H7 (cell line): ENCODE measurements around the gene PIGH. TPM values are rescaled to one million over a fixed set of nuclear protein-coding genes. Genes with fewer than 3 reads are reported as not detected.

Experiments
- DNase-seq: peaks from one replicate; pipeline ENCODE4 v3.0.0; 2012
- H3K27me3 ChIP-seq: 2 replicates; pipeline ENCODE4 v1.6.0; 2011; ENCODE audit warnings: mild to moderate bottlenecking, low read length; ENCODE audit not compliant: control insufficient read depth, insufficient read depth
- H3K36me3 ChIP-seq: replicated peaks from 2 replicates; pipeline ENCODE4 v1.5.1; 2011; ENCODE audit warnings: low read length; ENCODE audit not compliant: control insufficient read depth, insufficient read depth
- H3K4me3 ChIP-seq: 2 replicates; pipeline ENCODE4 v1.5.1; 2011; ENCODE audit warnings: low read depth, mild to moderate bottlenecking, control low read depth, low read length, moderate library complexity; ENCODE audit not compliant: insufficient read depth
- total RNA-seq: library from RNA; depleted of rRNA; stranded (reverse); fragments of >200 nt; shearing (Covaris generic); gene quantifications from 2 replicates; pipeline ENCODE4 v1.2.3, GENCODE V29; 2014

PIGH gene
- total RNA-seq, 1 experiment from 2014 or later: 8.2 TPM

DNA sequence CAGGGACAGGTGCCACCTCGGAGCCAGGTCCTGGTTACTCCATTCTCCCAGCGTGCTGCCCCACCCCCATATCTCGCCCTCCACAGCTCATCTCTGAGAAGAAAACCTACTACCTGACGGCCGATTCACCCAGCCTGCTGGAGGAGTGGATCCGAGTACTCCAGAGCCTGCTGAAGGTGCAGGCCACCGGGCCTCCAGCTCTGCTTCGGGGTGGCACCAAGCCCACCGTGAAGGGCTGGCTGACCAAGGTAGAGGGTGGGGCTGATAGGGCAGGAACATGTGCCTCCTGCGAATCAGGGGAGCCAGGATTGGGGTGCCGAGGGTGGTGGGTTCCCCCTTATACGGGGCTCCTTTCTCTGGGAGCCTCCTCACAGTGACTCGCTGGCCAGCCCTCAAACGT lies 25.9 kb downstream of the PIGH start:
- no peaks in the 10 kb centered on the region for H3K27me3 ChIP-seq
- H3K4me3 ChIP-seq: no peak overlapping the region
- peaks cover 16% of the 10 kb centered on the region for H3K36me3 ChIP-seq
- no peak for DNase-seq

DNA sequence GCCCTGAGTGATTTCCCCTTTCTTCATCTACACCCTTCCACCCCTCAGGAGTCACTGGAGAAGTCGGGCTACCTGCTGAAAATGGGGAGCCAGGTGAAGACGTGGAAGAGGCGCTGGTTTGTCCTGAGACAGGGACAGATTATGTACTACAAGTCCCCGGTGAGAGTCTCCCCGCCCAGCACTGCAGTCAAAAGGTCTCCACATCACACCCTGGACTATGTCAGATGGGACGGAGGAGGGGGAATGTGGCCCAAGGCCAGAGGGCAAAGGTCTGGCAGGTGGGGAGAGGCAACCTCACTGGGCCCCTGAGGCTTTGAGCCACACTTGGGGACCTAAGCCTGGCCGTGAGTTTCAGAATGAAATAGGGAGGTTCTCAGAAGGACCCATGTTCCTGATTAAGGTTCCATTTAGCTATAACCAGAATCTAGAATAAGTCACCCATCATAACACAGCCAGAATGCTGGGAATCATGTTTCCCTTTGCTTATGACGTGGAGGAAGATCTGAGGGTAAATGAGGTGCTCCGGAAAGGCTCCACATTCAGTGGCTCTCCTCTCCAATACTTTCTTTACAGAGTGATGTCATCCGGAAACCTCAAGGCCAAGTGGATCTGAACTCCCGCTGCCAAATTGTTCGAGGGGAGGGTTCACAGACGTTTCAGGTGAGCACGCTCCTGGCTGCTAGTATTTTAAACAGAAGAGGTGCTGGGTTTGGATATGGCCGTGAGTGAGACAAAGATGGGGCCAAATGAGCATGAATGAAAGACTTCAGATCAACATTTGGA lies 26.6 kb downstream of the PIGH start:
- H3K27me3 ChIP-seq: no peaks in the 10 kb centered on the region
- no peak for DNase-seq
- H3K4me3 ChIP-seq: no peak overlapping the region
- peaks cover 13% of the 10 kb centered on the region for H3K36me3 ChIP-seq

DNA sequence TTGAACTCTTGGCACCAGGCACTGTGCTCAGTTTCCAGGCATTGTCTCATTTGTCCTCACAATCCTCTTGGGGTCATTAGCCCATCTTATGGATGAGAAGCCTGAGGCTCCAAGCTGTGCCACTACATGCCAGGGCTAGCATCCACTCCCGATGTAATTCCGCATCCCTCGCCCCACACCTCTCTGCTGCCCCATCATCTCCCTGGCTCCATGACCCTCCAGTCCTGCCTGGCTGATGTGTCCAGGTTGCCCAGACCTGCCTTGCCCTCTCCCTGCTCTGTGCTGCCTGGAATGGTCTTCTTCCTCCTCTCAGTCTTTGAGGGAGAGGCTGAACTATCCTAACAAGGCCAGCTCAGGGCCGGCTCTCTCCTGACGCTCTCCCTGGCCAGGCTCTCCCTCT lies 27.5 kb downstream of the PIGH start:
- Histone ChIP-seq H3K4me3 (no peak overlapping the region), H3K36me3 (peaks cover 10% of the 10 kb centered on the region), H3K27me3 (no peaks in the 10 kb centered on the region)
- no peak for DNase-seq

DNA sequence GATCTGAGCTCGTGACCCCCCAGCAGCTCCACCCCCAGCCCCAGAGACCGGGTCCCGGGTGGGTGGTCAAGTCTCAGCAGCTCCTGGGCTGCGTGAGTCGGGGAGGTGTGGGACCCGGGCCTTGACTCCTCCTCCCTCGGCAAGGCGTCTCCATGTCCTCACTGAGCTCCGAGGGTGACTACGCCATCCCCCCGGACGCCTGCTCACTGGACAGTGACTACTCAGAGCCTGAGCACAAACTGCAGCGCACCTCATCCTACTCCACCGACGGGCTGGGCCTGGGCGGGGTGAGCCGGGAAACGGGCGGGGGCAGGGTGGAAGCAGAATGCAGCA lies 28.1 kb downstream of the PIGH start:
- no peaks in the 10 kb centered on the region for H3K27me3 ChIP-seq
- DNase-seq: no peak
- no peak overlapping the region for H3K4me3 ChIP-seq
- H3K36me3 ChIP-seq: peaks cover 9% of the 10 kb centered on the region

DNA sequence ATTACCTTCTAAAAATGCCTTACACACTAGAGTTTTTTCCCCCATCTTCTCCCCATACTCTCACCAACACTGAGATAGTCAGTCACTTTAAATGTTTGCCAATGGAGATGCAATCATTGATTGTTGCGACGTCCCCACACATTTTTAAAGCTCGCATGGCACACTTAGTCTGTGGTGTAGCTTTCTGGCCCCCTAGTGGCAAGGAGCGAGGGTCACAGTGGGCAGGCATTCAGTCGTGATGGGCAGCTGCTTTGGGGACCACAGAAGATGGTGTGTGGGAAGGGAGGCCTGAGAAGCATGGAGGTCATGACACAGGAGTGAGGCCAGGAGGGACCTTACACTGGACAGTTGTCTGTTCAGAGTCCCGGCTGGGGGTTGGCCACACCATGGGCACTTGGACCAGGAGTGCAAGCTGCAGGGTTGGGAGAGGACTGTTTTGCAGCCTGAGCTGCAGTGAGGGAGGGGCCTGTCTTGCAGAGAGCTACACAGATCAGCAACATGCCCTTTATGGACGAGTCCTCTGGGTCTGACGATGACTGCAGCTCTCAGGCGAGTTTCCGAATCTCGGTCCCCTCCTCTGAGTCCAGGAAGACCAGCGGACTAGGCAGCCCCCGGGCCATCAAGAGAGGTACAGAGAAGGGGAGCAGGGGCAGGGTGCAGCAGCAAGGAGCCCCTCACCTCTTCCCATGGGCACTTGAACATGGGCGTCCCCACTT lies 28.6 kb downstream of the PIGH start:
- Histone ChIP-seq H3K4me3 (no peak overlapping the region), H3K36me3 (peaks cover 8% of the 10 kb centered on the region), H3K27me3 (no peaks in the 10 kb centered on the region)
- DNase-seq: peak; percentile 87

DNA sequence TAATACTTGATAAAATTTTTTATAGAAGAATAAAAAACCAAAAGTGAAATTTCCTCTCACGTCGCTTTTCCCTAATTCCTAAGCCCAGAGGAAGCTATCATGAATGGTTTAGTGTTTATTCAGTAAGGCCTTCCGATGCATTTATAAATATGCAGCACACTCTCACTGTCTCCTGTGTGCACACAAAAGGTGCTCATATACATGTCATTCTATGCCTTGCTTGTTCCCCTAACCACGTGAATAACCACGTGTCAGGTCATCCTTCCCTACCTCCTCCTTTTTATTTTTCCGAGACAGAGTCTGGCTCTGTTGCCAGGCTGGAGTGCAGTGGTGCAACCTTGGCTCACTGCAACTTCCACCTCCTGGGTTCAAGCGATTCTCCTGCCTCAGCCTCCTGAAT lies 29.6 kb downstream of the PIGH start:
- Histone ChIP-seq H3K4me3 (no peak overlapping the region), H3K27me3 (no peaks in the 10 kb centered on the region), H3K36me3 (peaks cover 4% of the 10 kb centered on the region)
- no peak for DNase-seq

DNA sequence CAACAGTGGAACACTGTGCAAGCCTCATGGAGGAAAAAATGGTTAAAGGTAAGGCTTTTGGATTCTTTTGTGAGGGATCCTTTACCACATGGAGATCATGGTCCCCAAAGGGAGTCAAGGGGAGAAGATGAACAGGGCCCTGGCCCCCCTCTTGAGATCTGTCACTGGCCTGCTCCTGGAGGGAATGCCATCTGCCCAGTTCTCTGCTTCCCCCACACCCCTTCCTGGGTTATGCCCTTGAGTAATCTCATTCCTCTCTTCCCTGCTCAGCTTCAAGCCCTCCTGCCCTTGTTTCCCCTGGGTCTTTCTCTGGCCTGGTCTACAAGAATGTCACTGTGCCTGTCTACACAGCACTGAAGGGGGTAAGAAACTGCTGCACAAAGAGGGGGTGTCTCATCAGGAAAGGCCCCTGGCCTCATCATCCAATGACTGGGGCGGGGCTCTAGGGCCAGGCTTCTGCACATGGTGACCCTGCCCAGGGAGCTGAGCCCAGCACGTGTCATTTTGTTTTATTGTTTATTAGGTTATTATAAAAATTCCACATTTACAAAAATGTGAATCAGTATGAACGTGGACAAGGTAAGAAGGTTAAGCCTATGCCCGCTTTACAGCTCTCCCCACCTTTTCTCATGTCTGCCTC lies 30.3 kb downstream of the PIGH start:
- no peaks in the 10 kb centered on the region for H3K27me3 ChIP-seq
- DNase-seq: no peak
- no peaks in the 10 kb centered on the region; the same call in none of the 2 replicates for H3K36me3 ChIP-seq
- no peak overlapping the region for H3K4me3 ChIP-seq

DNA sequence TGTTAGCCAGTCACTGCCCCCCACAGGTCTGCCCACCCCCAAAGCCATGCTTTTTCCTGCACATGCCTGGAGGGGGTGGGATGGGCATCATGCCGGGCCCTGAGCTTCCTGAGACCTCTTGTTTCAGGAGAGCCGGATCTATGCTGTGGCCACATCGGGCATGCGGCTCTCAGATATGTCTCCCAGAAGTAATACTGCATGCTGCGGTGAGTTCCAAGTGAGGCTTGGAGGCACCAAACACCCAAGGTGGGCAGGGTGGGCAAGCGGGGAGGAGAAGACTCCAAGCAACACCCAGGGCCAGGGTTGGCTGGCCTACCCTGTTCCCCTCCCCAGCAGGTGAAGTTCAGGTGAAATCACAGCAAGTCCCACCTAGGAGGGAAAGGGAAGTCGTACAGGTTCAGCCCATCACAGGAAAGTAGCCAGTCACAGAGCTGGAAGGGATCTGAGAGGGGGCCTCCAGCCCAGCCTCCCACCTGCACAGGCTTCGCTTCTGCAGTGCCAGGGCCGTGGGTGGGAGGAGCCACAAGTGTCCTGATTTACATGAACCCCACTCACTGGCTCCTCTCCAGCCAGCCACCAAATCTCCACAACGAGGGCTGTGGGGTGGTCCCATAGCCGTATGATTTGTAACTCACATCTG lies 30.9 kb downstream of the PIGH start:
- Histone ChIP-seq H3K4me3 (no peak overlapping the region), H3K27me3 (no peaks in the 10 kb centered on the region), H3K36me3 (no peaks in the 10 kb centered on the region; the same call in none of the 2 replicates)
- peak; percentile 84 for DNase-seq

DNA sequence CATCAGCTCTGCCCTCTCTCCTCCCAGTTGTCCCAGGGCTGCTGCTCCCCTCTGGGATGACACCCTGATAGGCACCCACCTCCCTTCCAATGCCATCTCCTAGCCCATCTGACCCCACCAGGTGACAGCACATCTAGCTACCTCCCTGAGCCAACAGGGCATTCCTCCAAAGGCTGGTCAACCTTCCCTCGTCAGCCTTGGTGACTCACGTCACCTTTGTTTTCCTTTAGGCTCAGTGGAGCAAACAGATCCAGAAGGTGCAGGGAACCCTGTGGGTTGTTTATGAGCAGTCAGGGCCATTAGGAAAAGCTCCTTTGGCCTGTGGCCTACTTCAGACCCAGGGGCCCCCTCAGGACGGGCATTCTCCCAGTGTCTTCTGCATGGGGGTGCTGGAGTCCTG lies 32.4 kb downstream of the PIGH start:
- no peak overlapping the region for H3K4me3 ChIP-seq
- no peaks in the 10 kb centered on the region for H3K27me3 ChIP-seq
- H3K36me3 ChIP-seq: peaks cover 2% of the 10 kb centered on the region; the same call in 1 of the 2 replicates
- no peak for DNase-seq

DNA sequence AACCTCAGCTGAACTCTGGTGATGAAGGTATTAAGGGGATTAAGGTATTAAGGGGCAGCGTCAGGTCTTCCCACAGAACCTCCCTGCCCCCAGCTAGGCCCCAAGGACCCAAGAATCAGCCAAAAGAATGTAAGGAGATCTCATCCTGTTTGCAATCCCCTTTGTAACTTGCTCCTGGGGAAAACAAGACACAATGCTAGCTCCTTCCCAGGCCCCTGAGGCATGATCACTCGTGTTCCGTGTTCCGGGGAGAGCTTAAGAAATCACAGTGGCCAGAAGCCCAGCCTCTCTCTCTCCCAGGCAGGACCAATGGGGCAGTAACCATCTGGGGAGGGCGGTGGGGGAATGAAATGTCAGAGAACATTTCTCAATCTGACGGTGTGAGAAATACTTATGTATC lies 33.2 kb downstream of the PIGH start:
- DNase-seq: no peak
- Histone ChIP-seq H3K36me3 (peaks cover 3% of the 10 kb centered on the region), H3K4me3 (no peak overlapping the region), H3K27me3 (no peaks in the 10 kb centered on the region)

DNA sequence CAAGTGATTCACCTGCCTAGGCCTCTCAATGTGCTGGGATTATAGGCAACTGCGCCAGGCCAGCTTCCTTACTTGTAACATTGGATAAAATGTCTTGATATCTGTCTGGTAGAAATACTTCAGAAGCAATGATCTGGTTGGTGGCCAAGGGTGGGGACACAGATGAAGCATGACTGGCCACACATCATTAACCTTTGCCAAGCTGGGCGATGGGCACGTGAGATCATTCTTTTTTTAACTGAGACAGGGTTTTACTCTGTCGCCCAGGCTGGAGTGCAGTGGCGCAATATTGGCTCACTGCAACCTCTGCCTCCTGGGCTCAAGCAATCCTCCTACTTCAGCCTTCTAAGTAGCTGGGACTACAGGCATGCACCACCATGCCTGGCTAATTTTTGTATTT lies 35.8 kb downstream of the PIGH start:
- Histone ChIP-seq H3K4me3 (no peak overlapping the region), H3K27me3 (no peaks in the 10 kb centered on the region), H3K36me3 (peaks cover 5% of the 10 kb centered on the region)
- DNase-seq: no peak

DNA sequence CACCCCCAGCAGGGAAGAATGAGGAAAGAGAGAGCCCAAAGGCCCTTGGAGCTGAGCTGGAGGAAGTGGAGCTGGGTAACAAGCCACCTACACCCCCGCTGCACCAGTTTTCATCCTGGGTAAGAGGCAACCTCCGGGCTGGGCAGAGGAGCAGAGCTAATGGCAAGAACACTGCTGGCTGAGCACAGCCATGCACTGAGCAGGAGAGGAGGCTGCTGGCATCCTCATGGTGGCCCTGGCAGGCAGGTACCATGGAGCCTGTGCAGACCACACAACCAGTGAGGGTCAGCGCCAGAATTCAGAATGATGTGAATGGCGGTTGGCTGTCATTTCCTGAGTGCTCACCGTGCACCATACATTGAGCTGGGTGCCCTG lies 37.3 kb downstream of the PIGH start:
- no peak for DNase-seq
- Histone ChIP-seq H3K36me3 (peaks cover 5% of the 10 kb centered on the region), H3K4me3 (no peak overlapping the region), H3K27me3 (no peaks in the 10 kb centered on the region)

DNA sequence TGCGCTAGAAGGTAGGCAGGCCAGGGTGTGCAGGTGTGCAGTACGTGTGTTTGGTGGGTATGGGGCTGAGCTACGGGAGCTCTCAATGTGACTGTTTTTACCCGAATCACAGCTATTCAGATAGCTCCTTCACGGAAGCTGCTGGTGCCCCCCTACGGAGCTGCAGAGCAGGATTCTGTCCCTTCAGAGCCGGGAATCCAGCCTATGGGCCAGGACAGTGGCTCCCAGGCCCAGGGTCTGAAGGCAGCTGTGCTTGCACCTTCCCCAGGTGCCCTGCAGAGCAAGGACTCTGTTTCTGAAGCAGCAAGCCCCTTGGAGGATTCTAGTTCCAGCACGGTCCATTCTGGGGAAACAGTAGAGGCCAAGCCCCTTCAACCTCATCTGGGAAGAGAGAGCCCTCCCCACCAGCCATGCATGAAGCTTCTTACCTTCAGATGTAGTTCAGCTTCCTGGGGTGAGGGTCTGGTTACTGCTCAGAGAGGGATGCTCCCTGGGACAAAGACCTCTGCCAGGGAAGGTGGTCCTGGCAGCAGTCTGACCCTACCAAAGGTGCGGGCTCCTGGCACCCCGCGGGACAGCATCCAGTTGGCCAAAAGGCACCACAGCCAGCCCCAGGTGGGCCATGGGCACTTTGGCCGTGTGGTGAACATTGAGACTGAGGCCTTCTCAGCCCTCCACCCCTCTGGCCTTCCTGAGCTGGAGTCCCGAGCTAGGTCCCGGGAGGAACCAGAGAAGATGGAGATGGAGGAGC lies 37.9 kb downstream of the PIGH start:
- DNase-seq: no peak
- no peak overlapping the region for H3K4me3 ChIP-seq
- no peaks in the 10 kb centered on the region for H3K27me3 ChIP-seq
- H3K36me3 ChIP-seq: peaks cover 5% of the 10 kb centered on the region

DNA sequence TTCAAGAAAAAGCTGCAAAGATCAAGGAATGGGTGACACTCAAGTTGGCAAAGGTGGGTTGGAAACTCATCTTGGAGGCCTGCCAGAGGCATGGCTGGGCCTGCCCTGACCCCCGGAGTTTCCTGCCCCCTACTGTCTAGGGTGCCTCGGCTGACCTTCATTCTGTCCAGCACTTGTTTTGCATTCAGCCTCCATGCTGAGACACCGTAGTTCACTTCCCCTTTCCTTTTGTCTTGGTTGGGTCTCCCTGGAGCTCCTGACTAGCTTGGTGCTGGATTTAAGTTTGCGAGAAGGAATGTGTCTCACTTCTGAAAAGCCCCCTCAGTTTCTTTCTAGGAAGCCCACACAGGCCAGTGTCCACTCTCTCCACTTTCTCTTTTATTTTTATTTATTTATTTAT lies 40.4 kb downstream of the PIGH start:
- H3K4me3 ChIP-seq: no peak overlapping the region
- DNase-seq: no peak
- no peaks in the 10 kb centered on the region for H3K27me3 ChIP-seq
- H3K36me3 ChIP-seq: peaks cover 5% of the 10 kb centered on the region
